ENCODE data around the gene TRAPPC14.
"Not testable (repeated sequence)": the region's sequence is repeated elsewhere in the genome, so short reads cannot be mapped to it uniquely, and the experiment has no call there.

TRAPPC14 gene

GRCh38 chr7:100152937-100153666, 5.4 kb downstream of the TRAPPC14 start:
- DNase-seq, result no peak

GRCh38 chr7:100152404-100152803, 6.1 kb downstream of the TRAPPC14 start:
- DNase-seq, result no peak

- DNase-seq, result peak; percentile 91 to 99
Measured at GRCh38 chr7:100148559-100149328, 9.8 kb downstream of the TRAPPC14 start, which contains the start of gene LAMTOR4. TSS of gene LAMTOR4 (plus strand) at chr7:100148918. CDS start at chr7:100148973, 55 bp downstream.

- DNase-seq, result no peak
Measured at GRCh38 chr7:100148225-100148558, 10.3 kb downstream of the TRAPPC14 start.

- no peak for DNase-seq
Measured at GRCh38 chr7:100147278-100147677, 11.2 kb downstream of the TRAPPC14 start.

- DNase-seq, result not testable (repeated sequence)
Measured at GRCh38 chr7:100146350-100146749, 12.2 kb downstream of the TRAPPC14 start.

- no peak for DNase-seq
Measured at GRCh38 chr7:100142461-100142860, 16.1 kb downstream of the TRAPPC14 start.

- DNase-seq, result no peak
Measured at GRCh38 chr7:100141555-100141949, 17.0 kb downstream of the TRAPPC14 start.

GRCh38 chr7:100137851-100138760, 20.4 kb downstream of the TRAPPC14 start:
- DNase-seq, result no peak

- DNase-seq, result no peak
Measured at GRCh38 chr7:100132697-100133151, 25.8 kb downstream of the TRAPPC14 start.

- DNase-seq, result no peak
Measured at GRCh38 chr7:100132126-100132525, 26.4 kb downstream of the TRAPPC14 start.

- peak in 1 of 2 experiments; percentile 4 for DNase-seq
Measured at GRCh38 chr7:100130608-100131453, 27.7 kb downstream of the TRAPPC14 start.

GRCh38 chr7:100130220-100130607, 28.3 kb downstream of the TRAPPC14 start:
- DNase-seq, result not testable (repeated sequence)

- DNase-seq, result no peak
Measured at GRCh38 chr7:100128637-100128963, 29.9 kb downstream of the TRAPPC14 start.

GRCh38 chr7:100127866-100128636, 30.5 kb downstream of the TRAPPC14 start:
- peak in 1 of 2 experiments; percentile 3 for DNase-seq

- peak; percentile 37 to 65 for DNase-seq
Measured at GRCh38 chr7:100126931-100127865, 31.3 kb downstream of the TRAPPC14 start, which contains the start of gene MBLAC1. TSS of gene MBLAC1 (plus strand) at chr7:100126967. CDS start at chr7:100127396, 429 bp downstream.

- peak in 1 of 2 experiments; percentile 51 for DNase-seq
Measured at GRCh38 chr7:100126239-100126930, 32.1 kb downstream of the TRAPPC14 start.

GRCh38 chr7:100124301-100125230, 34.0 kb downstream of the TRAPPC14 start:
- DNase-seq, result no peak
